ENCODE measurements around the gene PTPRD.

PTPRD gene

DNA sequence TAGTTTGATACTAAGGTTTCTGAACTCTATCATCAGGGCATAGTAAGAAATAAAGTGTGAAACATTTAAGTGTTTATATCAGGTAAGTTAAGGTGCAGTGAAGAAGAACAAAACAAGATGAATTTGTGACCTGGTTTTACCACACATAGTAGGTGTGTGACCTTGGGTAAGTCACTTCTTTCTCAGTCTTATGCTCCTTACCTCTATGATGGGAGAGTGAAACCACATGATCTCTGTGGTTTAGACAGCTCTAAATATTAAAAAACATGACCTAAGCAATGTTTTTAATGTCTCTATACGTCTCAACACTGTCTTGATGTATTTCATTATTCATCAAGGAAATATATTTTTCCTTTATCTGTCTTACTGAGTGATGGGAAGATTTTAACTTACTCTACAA lies 2183.6 kb downstream of the PTPRD start:
- TF ChIP-seq, protein P1, sequence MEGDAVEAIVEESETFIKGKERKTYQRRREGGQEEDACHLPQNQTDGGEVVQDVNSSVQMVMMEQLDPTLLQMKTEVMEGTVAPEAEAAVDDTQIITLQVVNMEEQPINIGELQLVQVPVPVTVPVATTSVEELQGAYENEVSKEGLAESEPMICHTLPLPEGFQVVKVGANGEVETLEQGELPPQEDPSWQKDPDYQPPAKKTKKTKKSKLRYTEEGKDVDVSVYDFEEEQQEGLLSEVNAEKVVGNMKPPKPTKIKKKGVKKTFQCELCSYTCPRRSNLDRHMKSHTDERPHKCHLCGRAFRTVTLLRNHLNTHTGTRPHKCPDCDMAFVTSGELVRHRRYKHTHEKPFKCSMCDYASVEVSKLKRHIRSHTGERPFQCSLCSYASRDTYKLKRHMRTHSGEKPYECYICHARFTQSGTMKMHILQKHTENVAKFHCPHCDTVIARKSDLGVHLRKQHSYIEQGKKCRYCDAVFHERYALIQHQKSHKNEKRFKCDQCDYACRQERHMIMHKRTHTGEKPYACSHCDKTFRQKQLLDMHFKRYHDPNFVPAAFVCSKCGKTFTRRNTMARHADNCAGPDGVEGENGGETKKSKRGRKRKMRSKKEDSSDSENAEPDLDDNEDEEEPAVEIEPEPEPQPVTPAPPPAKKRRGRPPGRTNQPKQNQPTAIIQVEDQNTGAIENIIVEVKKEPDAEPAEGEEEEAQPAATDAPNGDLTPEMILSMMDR (IDR thresholded peaks at IDR 0.05; ENCODE audit: low read depth, low read length, missing control alignments), result no peak
- no peak overlapping the region for H3K4me3 ChIP-seq (replicated peaks; ENCODE audit: low read depth, low read length)
- DNase-seq (ENCODE audit: extremely low read depth, low read depth), result no peak

DNA sequence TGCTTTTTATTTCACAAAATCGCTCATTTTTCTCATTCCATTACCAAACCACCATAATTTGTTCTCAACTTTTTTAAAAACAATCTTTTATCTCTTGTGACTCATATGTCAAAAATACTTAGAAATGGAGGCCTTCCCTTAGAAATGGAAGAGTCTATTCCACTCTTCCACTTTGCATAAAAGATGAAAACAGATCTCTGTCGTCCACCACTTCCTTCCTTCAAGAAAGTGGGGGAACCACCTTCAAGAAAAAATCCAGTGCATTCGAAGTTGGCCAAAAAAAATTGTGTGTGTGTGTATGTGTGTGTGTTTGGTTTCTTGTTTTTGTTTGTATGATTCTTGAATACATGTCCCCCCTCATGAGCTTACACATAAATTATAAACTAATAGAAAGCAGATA lies 2184.4 kb downstream of the PTPRD start:
- no peak overlapping the region for H3K4me3 ChIP-seq (replicated peaks; ENCODE audit: low read depth, low read length)

GRCh38 chr9:8424786-8425410 lies 2187.9 kb downstream of the PTPRD start:
- DNase-seq (ENCODE audit: extremely low read depth, low read depth), result no peak
- no peak overlapping the region for H3K4me3 ChIP-seq (replicated peaks; ENCODE audit: low read depth, low read length)
- TF ChIP-seq, protein P1 (IDR thresholded peaks at IDR 0.05; ENCODE audit: low read depth, low read length, missing control alignments), result no peak

More for the DNA sequence above, 2184.4 kb downstream of the PTPRD start:
- TF ChIP-seq, protein P1 (IDR thresholded peaks at IDR 0.05; ENCODE audit: low read depth, low read length, missing control alignments), result no peak
- DNase-seq (ENCODE audit: extremely low read depth, low read depth), result no peak

DNA sequence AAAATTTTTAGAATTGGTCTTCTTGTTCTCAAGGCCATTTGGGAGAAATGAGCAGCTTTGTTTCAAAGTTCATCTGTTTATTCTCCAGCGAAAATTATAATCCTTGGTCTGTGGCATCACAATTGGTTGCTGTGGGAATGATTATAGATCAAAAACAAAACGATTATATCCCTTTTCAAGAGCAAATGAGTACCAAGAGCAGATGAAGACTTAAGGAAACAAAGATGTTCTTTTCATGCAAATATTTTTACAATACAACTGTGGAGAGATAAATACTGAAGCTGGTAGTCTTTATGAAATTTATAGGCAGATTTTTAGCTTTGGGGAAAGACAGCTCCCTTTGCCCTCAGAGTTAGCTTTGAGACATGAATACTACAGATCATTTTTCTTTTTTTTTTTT lies 2192.4 kb downstream of the PTPRD start:
- no peak for DNase-seq (ENCODE audit: extremely low read depth, low read depth)
- no peak overlapping the region for H3K4me3 ChIP-seq (replicated peaks; ENCODE audit: low read depth, low read length)
- TF ChIP-seq, protein P1 (IDR thresholded peaks at IDR 0.05; ENCODE audit: low read depth, low read length, missing control alignments), result no peak

- DNase-seq (ENCODE audit: extremely low read depth, low read depth), result no peak
- TF ChIP-seq, protein P1 (IDR thresholded peaks at IDR 0.05; ENCODE audit: low read depth, low read length, missing control alignments), result no peak
- H3K4me3 ChIP-seq (replicated peaks; ENCODE audit: low read depth, low read length), result no peak overlapping the region
Measured at GRCh38 chr9:8419596-8420275, 2193.1 kb downstream of the PTPRD start.

GRCh38 chr9:8417341-8417740 lies 2195.5 kb downstream of the PTPRD start:
- DNase-seq (ENCODE audit: extremely low read depth, low read depth), result no peak
- H3K4me3 ChIP-seq (replicated peaks; ENCODE audit: low read depth, low read length), result no peak overlapping the region
- TF ChIP-seq, protein P1 (IDR thresholded peaks at IDR 0.05; ENCODE audit: low read depth, low read length, missing control alignments), result no peak
